GM12892 (cell line): Measurements from ENCODE around the gene ZRSR2.

Experiments
- POLR2A ChIP-seq: IDR thresholded peaks from 2 replicates; pipeline ENCODE4 v1.6.1; 2011; ENCODE audit warnings: low read depth, low read length, control low read depth
- POLR2AphosphoS5 ChIP-seq: IDR thresholded peaks from 2 replicates; pipeline ENCODE4 v1.6.1; 2011; ENCODE audit warnings: low read depth, low read length, control low read depth
- TAF1 ChIP-seq: IDR thresholded peaks from 2 replicates; pipeline ENCODE4 v1.6.1; 2011; ENCODE audit warnings: low read depth, mild to moderate bottlenecking, control low read depth, low read length, borderline replicate concordance

DNA sequence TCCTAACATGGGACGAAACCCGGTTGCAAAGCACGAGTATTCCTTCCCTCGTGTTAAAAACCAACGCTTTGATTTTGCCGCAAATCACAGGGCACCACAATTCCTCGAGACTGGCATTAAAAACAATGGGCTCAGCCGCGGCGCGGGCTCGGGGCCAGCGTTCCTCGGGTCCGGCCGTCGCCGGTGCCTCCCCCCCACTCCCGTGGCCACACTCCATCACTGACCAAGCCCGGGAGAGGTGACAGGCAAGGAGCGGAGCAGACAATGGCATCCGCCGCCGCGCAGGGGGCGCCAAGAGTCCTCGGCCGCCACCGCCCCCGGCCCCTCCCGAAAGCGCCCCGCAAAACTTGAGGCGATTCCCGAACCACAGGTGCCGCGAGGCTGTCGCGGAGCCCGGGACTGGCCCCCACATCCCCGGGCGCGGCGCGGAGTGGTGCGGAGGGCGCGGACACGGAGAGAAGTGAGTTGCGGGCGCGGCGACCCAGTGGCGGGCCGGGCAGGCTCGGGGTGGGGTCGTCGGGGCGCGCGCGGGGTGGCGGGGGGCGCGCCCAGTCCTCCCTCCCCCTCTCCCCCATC lies 63.9 kb downstream of the ZRSR2 start:
- TF ChIP-seq POLR2A (no peak), TAF1 (no peak), POLR2AphosphoS5 (no peak)
